NCI-H2029 (cell line): ENCODE data around the gene TXNL4A.
A peak's percentile ranks its signal among the peaks of the same experiment; 100 is the strongest.
"Not testable (repeated sequence)": the region's sequence is repeated elsewhere in the genome, so short reads cannot be mapped to it uniquely, and the experiment has no call there.

ENCODE experiments used
- DNase-seq: peaks from one replicate; lab custom pipeline; 2025; lab: John Stamatoyannopoulos, UW

The TXNL4A gene

GRCh38 chr18:79999701-80000100 is 11.3 kb upstream of the TXNL4A start:
- not testable (repeated sequence) for DNase-seq

- no peak for DNase-seq
Measured at GRCh38 chr18:79991494-79991893, 3.1 kb upstream of the TXNL4A start.

GRCh38 chr18:79989195-79989497 is 783 bp upstream of the TXNL4A start:
- no peak for DNase-seq

GRCh38 chr18:79988071-79988450 is 302 bp downstream of the TXNL4A start:
- no peak for DNase-seq

- no peak for DNase-seq
Measured at GRCh38 chr18:79987566-79987965, 797 bp downstream of the TXNL4A start.

- no peak for DNase-seq
Measured at GRCh38 chr18:79986726-79987125, 1.6 kb downstream of the TXNL4A start.

- no peak for DNase-seq
Measured at GRCh38 chr18:79985172-79985571, 3.2 kb downstream of the TXNL4A start.

- no peak for DNase-seq
Measured at GRCh38 chr18:79983793-79984192, 4.6 kb downstream of the TXNL4A start.

- no peak for DNase-seq
Measured at GRCh38 chr18:79983253-79983652, 5.1 kb downstream of the TXNL4A start.

GRCh38 chr18:79982736-79983135 is 5.6 kb downstream of the TXNL4A start:
- DNase-seq, result no peak

GRCh38 chr18:79980585-79980984 is 7.8 kb downstream of the TXNL4A start:
- no peak for DNase-seq

- no peak for DNase-seq
Measured at GRCh38 chr18:79979843-79980242, 8.5 kb downstream of the TXNL4A start.

- no peak for DNase-seq
Measured at GRCh38 chr18:79975985-79976680, 12.2 kb downstream of the TXNL4A start.

GRCh38 chr18:79975043-79975442 is 13.3 kb downstream of the TXNL4A start:
- no peak for DNase-seq

- no peak for DNase-seq
Measured at GRCh38 chr18:79974025-79974654, 14.2 kb downstream of the TXNL4A start.

GRCh38 chr18:79973517-79973916 is 14.8 kb downstream of the TXNL4A start:
- no peak for DNase-seq

GRCh38 chr18:79972720-79973119 is 15.6 kb downstream of the TXNL4A start:
- DNase-seq, result no peak

- DNase-seq, result no peak
Measured at GRCh38 chr18:79971986-79972385, 16.4 kb downstream of the TXNL4A start.

GRCh38 chr18:79971211-79971952 is 17.0 kb downstream of the TXNL4A start:
- no peak for DNase-seq

GRCh38 chr18:79970419-79971133 is 17.8 kb downstream of the TXNL4A start:
- DNase-seq, result no peak

GRCh38 chr18:79965119-79965902 is 23.1 kb downstream of the TXNL4A start:
- DNase-seq, result peak; percentile 29
